ENCODE data around the gene GORASP2.

Gene GORASP2

DNA sequence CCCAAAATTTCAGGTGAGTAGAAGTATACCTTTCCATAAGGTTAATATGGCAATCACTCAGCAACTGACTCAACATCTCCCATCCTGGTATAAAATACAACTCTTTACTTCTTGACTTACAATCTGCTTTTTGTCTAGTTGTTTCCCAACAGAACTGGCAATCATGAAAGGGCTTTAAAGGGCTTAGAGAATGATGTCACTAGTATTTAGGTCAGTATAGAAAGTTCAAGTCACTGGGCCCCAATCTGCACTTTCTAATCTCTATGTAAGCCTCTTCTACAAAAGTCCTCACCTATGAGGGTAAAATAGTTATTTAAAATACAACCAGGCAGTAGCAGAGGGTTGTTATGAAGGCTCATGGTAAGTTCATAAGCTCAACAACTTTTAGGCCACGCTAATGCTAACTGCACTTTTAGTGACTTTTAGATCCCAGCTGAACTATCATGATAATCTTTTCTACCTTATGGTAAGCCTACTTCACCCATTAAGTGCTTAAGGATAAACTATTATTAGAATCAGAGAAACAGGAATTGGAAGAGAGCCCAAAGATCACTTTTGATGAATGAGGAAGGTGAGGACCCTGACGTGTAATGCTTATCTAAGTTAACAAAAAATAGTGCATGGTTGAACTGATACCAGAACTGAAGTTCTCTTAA, 79.6 kb downstream of the GORASP2 start:
- no peak for DNase-seq

GRCh38 chr2:171009386-171009785, 80.3 kb downstream of the GORASP2 start:
- no peak for DNase-seq

DNA sequence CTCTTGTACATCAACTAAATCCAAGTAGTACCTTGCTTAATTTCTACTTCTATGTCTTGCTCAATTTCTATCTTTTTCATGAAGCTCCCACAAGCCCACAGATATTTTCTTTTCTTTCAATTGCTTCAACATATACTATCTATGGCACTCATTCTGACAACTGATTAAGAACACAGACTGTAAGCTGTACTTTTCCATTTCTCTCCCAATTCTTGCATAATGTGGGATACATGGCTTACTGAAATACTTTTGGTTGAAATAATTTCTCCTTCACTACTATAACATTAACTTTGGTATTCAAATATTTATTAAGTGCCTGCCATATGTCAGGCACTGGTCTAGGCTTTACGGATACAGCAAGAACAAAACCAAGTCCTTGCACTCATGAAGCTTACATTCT, 84.8 kb downstream of the GORASP2 start:
- no peak for DNase-seq

GRCh38 chr2:171016125-171016524, 87.1 kb downstream of the GORASP2 start:
- DNase-seq = no peak
